Fibroblast of mammary gland (primary cell): ENCODE measurements around the gene AXL.

Source experiments
- DNase-seq: peaks from one replicate; pipeline ENCODE4 v3.0.0-alpha.2; 2010; ENCODE audit warnings: low read depth
- H3K4me3 ChIP-seq: 2 replicates; pipeline ENCODE4 v1.5.1; 2011; ENCODE audit warnings: low read depth, mild to moderate bottlenecking, low read length, moderate library complexity; ENCODE audit not compliant: control insufficient read depth
- TF ChIP-seq, protein P1 (sequence below): conservative IDR thresholded peaks from 2 replicates; pipeline ENCODE4 v1.5.1; 2011; ENCODE audit warnings: low read depth, low read length, inconsistent platforms; ENCODE audit not compliant: control insufficient read depth, insufficient read depth

The AXL gene

GRCh38 chr19:41222240-41222639 is 3.2 kb downstream of the AXL start:
- TF ChIP-seq, protein P1, sequence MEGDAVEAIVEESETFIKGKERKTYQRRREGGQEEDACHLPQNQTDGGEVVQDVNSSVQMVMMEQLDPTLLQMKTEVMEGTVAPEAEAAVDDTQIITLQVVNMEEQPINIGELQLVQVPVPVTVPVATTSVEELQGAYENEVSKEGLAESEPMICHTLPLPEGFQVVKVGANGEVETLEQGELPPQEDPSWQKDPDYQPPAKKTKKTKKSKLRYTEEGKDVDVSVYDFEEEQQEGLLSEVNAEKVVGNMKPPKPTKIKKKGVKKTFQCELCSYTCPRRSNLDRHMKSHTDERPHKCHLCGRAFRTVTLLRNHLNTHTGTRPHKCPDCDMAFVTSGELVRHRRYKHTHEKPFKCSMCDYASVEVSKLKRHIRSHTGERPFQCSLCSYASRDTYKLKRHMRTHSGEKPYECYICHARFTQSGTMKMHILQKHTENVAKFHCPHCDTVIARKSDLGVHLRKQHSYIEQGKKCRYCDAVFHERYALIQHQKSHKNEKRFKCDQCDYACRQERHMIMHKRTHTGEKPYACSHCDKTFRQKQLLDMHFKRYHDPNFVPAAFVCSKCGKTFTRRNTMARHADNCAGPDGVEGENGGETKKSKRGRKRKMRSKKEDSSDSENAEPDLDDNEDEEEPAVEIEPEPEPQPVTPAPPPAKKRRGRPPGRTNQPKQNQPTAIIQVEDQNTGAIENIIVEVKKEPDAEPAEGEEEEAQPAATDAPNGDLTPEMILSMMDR = no peak
- no peak for DNase-seq
- H3K4me3 ChIP-seq = no peak overlapping the region

GRCh38 chr19:41223431-41224234 is 4.6 kb downstream of the AXL start:
- peak overlapping the region; percentile 26 for H3K4me3 ChIP-seq
- DNase-seq = peak; percentile 89
- TF ChIP-seq, protein P1 = no peak

- DNase-seq = no peak
- TF ChIP-seq, protein P1 = no peak
- no peak overlapping the region for H3K4me3 ChIP-seq
Measured at GRCh38 chr19:41224632-41225031, 5.6 kb downstream of the AXL start.

DNA sequence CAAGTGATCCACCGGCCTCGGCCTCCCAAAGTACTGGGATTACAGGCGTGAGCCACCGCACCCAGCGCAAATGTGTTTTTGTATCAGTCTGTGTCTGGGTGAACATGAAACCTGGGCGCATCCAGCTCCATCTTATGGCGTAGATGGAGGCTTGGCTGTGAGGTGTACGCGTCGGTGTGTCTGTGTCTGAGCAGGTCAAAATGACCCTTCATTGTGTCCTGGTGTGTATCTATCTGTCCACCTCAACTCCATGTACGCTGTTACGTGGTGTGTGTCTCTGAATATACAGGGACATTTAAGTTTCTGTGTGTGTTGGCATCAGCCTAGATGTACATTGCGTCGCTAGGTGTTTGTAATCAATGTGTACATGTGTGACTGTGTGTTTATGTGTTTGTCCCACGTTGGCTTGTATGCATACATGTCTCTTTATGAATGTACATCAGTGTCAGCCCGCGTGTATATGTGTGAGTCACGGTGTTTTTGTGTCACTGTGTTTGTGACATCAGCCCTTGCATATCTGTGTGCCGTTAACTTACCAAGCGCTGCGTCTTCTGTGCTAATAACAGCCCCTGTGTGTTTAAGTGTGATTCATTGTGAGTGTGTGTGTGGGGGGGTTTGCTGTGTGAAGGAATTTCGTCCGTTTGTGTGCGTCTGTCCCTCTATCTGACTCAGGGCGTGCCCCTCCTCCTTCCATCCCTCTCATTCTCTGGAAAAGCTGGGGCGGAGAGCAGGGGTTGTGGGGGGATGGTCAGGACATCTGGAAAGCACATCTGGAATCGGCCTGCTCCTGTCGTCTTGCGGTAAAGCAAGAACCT is 6.4 kb downstream of the AXL start:
- TF ChIP-seq, protein P1 = no peak
- DNase-seq = peak; percentile 100
- peak overlapping the region; percentile 43 for H3K4me3 ChIP-seq

GRCh38 chr19:41226053-41226873 is 7.2 kb downstream of the AXL start:
- TF ChIP-seq, protein P1 = no peak
- peak overlapping the region; percentile 43 for H3K4me3 ChIP-seq
- peak; percentile 76 for DNase-seq

GRCh38 chr19:41226874-41227390 is 7.9 kb downstream of the AXL start:
- DNase-seq = no peak

More at GRCh38 chr19:41226874-41227390, 7.9 kb downstream of the AXL start:
- no peak overlapping the region for H3K4me3 ChIP-seq
- TF ChIP-seq, protein P1 = no peak
